Endothelial cell of coronary artery (primary cell): Measurements from ENCODE around the gene PPA1. TPM values are rescaled to one million over a fixed set of nuclear protein-coding genes. Genes with fewer than 3 reads are reported as not detected.

ENCODE experiments used
- total RNA-seq: library from RNA; depleted of rRNA; stranded (reverse); fragments of >200 nt; gene quantifications from 2 replicates; pipeline ENCODE4 v1.2.3, GENCODE V29; 2014

The PPA1 gene
- total RNA-seq: 204 and 245 TPM in 2 replicates

GRCh38 chr10:70233109-70233938 lies at the start of gene PPA1:
Gene PPA1, minus strand, starts transcription at chr10:70233429. Its CDS starts 102 bp downstream, at chr10:70233327.

Other genes with a start within 250 kb of the PPA1 start
- 0.36 and 1.5 TPM in 2 replicates for gene MACROH2A2, start 180.6 kb downstream of the PPA1 start, total RNA-seq
- 3.6 and 4.9 TPM in 2 replicates for gene AIFM2, start 100.6 kb downstream of the PPA1 start, total RNA-seq
- 4.8 and 6.2 TPM in 2 replicates for gene TYSND1, start 86.7 kb downstream of the PPA1 start, total RNA-seq
- 134 and 147 TPM in 2 replicates for gene SAR1A, start 62.9 kb downstream of the PPA1 start, total RNA-seq
- not detected in 2 replicates for gene NPFFR1, start 50.6 kb upstream of the PPA1 start, total RNA-seq
- gene LRRC20, start 149.2 kb upstream of the PPA1 start, total RNA-seq: 7.3 and 7.7 TPM in 2 replicates
- gene EIF4EBP2, start 170.7 kb upstream of the PPA1 start, total RNA-seq: 15.4 and 16.3 TPM in 2 replicates
- gene NODAL, start 208.3 kb upstream of the PPA1 start, total RNA-seq: not detected in 2 replicates
- gene PALD1, start 245.3 kb upstream of the PPA1 start, total RNA-seq: 25.0 and 57.1 TPM in 2 replicates